NCI-H2171 treated with DMSO at 0.1 percent for 48 hours (cell line): Measurements from ENCODE around the gene TIMP1.
A peak's percentile ranks its signal among the peaks of the same experiment; 100 is the strongest.

Source experiments
- DNase-seq: peaks from one replicate; lab custom pipeline; 2025; lab: John Stamatoyannopoulos, UW

TIMP1 gene

DNA sequence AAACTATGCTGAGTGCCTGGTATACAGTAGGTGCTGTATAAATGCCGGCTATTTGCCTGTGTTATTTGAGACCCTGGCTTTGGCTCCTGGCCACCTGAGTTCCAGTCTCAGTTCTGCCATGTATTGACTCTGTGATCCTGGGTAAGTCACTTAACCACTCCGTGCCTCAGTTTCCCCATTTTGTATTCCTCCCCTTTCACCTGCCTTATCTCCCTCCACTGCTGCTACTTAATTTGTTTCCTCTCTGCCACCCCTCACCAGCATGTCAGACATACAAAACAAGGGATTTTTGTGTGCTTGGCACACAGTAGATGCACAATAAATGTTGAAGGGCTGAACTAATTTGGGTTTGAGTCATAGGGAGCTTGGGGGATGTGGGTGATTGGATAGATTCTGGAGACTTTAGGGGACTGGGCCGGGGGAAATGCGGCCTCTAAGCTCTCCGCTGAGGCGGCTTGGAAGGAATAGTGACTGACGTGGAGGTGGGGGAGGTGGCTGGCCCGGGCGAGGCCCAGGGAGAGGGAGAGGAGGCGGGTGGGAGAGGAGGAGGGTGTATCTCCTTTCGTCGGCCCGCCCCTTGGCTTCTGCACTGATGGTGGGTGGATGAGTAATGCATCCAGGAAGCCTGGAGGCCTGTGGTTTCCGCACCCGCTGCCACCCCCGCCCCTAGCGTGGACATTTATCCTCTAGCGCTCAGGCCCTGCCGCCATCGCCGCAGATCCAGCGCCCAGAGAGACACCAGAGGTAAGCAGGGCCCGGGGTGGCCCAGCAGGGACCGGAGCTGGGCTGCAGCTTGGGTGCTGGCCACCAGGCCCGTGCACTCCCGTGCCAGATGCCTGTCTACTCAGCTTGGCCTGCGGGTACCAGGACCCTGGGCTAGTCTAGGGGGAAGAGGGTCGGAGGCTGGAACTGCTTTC lies at the start of gene TIMP1:
TIMP1 (plus strand) TSS at position 706 of the 917 bp plus-strand sequence. CDS start 980 bp downstream, outside the sequence.
- DNase-seq = no peak

DNA sequence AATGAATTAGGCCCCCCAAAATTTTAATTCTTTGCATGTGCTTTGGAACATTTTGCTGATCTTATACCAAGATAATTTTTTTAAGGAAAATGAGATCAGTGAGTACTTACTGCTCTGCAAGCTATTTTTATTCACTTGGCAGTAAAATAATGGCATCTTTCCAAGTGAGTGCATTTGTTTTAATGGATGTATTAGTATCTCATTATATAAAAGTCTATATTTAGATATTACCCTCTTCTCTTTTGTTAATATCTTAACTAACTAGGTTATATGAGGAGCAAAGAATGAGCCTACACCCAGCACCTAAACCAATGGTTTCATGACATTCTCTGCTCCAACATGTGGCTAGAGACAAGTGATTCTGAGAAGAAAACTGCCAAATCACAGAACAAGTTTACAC lies 42.4 kb upstream of the TIMP1 start:
- DNase-seq = no peak

DNA sequence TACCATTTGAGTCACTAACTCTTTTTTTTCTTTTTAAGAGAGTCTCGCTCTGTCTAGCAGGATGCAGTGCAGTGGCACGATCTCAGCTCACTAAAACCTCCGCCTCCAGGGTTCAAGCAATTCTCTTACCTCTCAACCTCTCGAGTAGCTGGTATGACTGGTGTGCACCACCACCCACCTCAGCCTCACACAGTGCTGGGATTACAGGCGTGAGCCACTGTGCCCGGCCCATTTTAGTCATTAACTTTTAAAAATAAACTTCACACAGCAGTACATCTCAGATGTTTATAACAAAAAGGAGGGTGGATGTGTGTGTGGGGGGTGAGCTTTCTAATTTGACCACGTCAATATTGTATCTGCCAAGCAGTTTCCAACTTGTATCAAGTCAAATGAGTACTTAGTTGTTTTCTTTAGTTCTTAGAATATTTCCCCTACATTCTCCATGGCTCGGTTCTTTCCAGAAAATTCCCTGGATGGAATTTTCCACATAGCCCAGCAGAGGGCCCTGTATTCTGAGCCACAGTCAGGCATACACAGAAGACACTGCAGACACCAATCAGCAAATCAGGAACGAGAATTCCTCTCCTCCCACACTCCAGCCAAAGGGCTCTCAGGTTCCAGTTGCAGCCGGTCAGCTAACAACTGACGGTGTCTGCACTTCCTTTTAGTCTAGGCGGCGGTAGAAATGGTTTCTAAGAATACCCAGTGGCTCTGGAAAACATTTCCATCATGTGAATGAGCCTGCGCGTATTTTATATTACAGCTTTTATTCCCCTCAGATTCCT lies 41.3 kb upstream of the TIMP1 start:
- DNase-seq = peak; percentile 55

DNA sequence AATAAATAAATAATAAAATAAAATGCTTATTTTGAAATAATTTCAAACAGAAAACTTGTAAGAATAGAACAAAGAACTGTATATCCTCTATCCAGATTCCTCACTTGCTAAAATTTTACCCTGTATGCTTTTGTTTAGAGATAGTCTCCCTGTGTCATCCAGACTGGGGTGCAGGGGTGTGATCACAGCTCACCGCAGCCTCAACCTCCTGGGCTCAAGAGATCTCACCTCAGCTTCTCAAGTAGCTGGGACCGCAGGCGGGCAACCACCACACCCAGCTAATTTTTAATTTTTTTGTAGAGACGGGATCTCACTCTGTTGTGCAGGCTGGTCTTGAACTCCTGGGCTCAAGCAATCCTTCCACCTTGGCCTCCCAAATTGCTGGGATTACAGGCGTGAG lies 38.7 kb upstream of the TIMP1 start:
- no peak for DNase-seq

- DNase-seq = peak; percentile 88
These were observed 26.1 kb upstream of the TIMP1 start for GRCh38 chrX:47556045-47556623.

DNA sequence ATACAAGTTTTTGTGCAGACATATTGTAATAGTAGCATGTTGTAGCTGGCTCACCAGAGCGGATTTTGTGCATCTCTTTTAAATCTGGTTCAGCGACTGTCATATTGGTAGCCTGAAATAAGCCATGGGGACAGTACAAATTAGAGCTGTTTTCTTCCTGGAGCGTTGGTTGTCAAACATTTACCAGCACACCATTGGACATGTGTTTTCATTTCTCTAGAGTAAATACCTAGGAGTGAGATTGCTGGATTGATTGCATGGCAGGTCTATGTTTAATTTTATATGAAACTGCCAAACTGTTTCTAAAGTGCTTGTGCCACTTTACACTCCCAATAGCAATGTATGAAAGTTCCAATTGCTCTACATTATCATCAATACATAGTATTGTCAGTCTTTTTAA lies 23.8 kb upstream of the TIMP1 start:
- DNase-seq = no peak

DNA sequence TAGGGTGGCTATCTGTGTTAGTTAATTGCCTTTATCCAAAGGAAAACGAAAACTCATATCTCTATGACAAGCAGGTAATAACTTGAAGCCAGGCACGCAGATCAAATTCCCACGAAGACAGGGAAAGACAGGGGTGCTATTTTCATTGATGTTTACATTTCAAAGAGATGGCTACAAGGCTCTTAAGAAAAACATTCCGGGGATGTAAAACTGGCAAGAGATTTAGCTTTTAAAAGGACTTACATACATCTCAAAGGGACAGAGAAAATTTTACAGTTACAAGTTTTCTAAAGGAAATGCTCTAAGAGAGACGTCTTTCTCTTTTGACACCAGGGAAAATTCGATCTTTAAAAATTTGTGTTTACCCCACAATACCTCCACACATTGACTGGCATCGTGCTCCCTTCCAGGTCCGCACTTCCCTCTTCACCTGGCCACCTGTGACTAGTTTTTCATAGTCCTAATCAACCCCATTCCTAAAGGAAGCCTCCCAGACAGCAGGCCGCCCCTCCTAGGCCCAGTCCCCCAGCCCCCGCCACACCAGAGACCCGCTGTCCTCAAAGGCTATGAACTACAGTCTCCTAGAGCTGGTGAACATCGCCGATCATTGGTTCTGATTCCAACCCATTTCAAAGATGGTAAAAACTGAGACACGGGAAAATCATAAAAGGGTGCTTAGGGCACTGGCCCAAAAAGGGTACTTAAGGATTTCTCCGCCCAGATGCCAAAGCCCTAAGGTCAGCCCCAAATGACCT lies 21.9 kb upstream of the TIMP1 start:
- DNase-seq = peak; percentile 5

- DNase-seq = peak; percentile 92
These were observed 21.1 kb upstream of the TIMP1 start, which contains the start of gene ARAF for GRCh38 chrX:47560934-47561658. Gene ARAF, plus strand, starts transcription at chrX:47561205. Its CDS starts 1,763 bp downstream, at chrX:47562968.

DNA sequence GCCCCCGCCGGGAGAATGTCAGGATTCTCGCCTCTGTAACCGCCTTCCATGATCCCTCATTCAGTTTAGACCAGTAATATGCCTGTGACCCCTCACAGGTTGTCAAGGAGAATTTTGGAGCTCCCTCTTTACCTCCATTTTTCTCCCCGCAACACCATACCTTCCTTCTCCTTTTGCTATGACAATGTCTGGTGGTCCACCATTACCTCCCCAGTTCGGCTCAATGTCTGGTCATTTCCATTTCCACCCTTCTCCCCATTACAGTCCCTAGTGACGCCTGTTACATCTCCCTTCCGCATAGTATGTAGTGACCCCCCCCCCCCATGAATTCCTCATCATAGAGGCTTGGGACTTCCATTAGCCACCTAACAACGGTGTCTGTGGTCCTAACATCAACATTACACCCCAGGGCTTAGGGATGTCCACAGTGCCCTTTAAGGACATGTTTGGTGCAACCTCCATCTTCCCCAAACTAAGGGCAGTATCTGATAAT lies 20.5 kb upstream of the TIMP1 start:
- no peak for DNase-seq

DNA sequence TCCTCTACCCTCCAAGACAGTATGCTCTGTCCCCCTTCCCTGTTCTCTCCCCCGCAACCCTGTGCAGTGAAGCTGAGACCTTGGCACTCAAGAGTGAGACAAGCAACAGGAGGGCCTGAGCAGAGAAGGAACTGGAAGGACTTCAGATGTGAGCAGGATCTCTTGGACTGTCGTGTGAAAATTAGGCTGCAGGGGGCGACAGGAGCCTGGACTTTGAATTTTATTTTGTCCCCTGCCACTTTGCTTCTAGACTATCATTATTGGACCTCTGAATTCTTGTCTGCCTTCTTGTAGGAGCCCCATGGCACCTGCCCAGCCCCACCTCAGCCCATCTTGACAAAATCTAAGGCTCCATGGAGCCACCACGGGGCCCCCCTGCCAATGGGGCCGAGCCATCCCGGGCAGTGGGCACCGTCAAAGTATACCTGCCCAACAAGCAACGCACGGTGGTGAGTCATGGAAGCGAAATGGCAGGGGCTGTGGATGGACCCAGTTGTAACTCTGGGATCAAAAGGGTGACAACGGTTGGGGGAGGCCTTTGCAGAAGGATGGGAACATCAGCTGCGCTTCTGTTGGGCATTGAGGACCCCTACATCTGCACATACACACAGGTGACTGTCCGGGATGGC lies 19.5 kb upstream of the TIMP1 start:
- DNase-seq = no peak

DNA sequence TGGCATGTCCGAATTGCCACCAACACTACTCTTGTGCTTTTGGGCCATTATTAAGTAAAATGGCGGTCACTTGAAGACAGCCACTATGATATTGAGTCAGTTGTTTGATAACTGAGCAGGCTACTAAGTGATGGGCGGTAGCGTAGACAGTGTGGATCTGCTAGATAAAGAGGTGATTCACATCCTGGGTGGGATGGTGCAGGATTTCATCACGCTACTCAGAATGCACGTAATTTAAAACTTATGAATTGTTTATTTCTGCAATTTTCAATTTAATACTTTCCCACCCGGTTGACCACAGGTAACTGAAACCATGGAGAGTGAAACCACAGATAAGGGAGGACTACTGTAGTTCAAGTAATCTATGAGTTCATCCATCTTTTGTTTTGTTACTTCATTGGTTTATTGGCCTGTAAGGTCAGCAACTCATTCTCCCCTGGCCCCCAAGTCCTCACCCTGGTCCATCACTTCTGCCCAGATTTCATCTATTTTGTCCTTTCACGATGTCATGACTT lies 18.4 kb upstream of the TIMP1 start:
- no peak for DNase-seq

GRCh38 chrX:47564438-47565085 lies 17.7 kb upstream of the TIMP1 start:
- no peak for DNase-seq

DNA sequence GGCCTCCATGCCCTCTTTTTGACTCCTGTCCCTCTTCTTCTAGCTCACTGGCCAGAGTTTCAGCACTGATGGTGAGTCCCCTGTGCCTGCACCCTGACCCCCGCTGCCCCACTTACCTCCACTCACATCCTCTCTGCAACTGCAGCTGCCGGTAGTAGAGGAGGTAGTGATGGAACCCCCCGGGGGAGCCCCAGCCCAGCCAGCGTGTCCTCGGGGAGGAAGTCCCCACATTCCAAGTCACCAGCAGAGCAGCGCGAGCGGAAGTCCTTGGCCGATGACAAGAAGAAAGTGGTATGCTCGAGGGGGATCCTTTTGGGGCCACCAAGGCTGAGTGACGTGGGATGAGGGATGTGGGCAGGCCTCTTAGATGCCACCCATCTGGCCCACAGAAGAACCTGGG lies 15.4 kb upstream of the TIMP1 start:
- no peak for DNase-seq

GRCh38 chrX:47568656-47569295 lies 13.5 kb upstream of the TIMP1 start:
- DNase-seq = peak; percentile 3

DNA sequence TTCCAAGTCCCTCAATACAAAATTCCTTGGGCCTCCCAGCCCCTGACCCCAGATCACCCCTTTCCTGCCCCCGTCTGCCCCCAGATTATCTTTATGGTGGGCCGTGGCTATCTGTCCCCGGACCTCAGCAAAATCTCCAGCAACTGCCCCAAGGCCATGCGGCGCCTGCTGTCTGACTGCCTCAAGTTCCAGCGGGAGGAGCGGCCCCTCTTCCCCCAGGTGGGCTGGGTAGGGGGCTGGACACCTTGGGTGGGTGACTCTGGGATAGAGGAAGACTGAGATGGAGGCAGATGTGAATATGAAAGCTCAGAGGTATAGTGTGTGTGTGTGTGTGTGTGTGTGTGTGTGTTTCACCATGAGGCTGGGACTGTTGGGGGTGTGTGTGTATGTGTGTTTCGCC lies 11.4 kb upstream of the TIMP1 start:
- DNase-seq = no peak

- DNase-seq = no peak
These were observed 11.0 kb upstream of the TIMP1 start for GRCh38 chrX:47571215-47571614.

DNA sequence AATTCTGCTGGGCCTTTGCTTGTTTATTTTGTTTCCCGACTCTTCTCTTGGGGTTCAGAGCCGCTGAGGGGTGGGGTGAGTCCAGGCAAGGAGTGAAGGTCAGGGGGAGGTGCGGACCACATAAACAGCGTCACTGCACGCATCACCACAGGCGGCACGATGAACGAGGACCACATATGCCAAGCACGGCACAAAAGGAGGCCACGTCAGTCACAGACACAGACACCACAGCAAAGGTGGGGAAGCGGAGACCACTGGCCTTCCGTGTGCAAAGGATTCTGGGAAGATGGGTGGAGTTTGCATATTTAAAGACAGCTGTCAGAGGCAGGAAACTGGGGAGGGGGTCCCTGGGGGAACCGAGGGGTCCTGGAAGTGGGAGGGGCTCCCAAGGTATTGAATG lies 10.3 kb upstream of the TIMP1 start:
- DNase-seq = no peak

GRCh38 chrX:47572773-47573340 lies 9.4 kb upstream of the TIMP1 start:
- no peak for DNase-seq
